Astrocyte of the cerebellum (primary cell): ENCODE data around the gene F10.

Experiments
- DNase-seq: peaks from one replicate; pipeline ENCODE4 v3.0.0-alpha.2; 2011; ENCODE audit warnings: low read depth
- H3K4me3 ChIP-seq: 2 replicates; pipeline ENCODE4 v1.5.1; 2011; ENCODE audit warnings: mild to moderate bottlenecking, low read depth, low read length, moderate library complexity
- in situ Hi-C: cut with HindIII; loops from 2 replicates; pipeline ENCODE4 v1.10.0; 2017; ENCODE audit warnings: low sequenced_read_pairs
- TF ChIP-seq, protein P1 (sequence below): IDR thresholded peaks from 2 replicates; pipeline ENCODE4 v1.5.1; 2012; ENCODE audit warnings: low read length, low read depth, moderate library complexity, mild to moderate bottlenecking; ENCODE audit errors: missing control alignments

F10 gene

DNA sequence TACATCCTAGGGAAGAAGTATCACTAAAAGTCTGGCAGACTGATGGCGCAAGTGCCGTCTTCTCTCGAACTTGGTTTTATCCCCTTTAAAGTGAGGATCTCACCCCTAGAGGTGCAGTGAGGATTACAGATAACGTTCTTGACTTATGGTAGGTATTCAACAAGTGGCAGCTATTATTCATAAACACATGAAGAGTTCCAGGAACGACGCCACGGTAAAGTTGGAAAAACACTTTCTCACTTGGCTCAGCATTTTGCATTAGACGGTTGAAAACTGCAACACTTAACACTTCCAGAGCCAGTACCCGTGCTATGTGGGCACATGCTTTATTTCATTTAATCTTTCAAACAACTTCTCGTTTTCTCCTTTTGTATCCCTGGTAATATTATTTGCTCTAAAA is 44.6 kb downstream of the F10 start:
- TF ChIP-seq, protein P1, sequence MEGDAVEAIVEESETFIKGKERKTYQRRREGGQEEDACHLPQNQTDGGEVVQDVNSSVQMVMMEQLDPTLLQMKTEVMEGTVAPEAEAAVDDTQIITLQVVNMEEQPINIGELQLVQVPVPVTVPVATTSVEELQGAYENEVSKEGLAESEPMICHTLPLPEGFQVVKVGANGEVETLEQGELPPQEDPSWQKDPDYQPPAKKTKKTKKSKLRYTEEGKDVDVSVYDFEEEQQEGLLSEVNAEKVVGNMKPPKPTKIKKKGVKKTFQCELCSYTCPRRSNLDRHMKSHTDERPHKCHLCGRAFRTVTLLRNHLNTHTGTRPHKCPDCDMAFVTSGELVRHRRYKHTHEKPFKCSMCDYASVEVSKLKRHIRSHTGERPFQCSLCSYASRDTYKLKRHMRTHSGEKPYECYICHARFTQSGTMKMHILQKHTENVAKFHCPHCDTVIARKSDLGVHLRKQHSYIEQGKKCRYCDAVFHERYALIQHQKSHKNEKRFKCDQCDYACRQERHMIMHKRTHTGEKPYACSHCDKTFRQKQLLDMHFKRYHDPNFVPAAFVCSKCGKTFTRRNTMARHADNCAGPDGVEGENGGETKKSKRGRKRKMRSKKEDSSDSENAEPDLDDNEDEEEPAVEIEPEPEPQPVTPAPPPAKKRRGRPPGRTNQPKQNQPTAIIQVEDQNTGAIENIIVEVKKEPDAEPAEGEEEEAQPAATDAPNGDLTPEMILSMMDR: no peak
- DNase-seq: no peak
- in situ Hi-C loops: no loop called here
- no peak overlapping the region for H3K4me3 ChIP-seq

DNA sequence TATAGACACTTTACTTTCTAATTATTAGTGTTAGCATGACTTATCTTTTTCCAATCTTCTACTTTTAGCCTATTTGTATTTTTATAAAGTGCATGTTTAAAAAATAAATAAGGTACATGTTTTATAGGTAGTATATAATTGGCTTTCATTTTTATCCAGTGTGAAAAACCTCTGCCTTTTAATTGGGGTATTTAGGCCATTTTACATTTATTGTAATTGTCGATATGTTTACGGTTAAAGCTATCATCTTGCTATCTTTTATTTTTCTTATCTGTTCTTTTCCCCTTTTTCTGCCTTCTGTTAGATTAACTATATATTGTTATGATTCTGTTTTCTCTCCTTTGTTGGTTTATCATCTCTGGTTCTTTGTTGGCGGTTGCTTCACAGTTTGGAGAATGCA is 45.0 kb downstream of the F10 start:
- in situ Hi-C loops: no loop called here
- TF ChIP-seq, protein P1: no peak
- no peak overlapping the region for H3K4me3 ChIP-seq
- no peak for DNase-seq

DNA sequence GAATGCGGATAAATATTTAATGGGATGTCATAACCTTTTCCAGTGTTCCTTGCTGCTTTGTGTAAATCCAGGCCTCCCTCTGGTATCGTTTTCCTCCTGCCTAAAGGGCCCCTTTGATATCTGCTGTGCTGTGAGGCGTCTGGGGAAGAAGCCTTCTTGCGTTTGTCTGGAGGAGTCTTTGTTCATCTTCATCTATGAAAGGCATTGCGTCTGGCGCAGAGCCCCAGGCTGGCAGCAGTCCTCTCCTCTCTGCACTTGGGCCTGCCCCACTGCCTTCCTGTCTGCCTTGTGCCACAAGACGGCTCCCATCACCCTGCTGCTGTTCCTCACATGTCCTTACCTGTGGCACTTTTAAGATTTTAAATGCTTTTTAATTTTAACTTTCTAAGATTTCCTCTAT is 45.6 kb downstream of the F10 start:
- no peak overlapping the region for H3K4me3 ChIP-seq
- in situ Hi-C loops: no loop called here
- no peak for DNase-seq
- TF ChIP-seq, protein P1: no peak

DNA sequence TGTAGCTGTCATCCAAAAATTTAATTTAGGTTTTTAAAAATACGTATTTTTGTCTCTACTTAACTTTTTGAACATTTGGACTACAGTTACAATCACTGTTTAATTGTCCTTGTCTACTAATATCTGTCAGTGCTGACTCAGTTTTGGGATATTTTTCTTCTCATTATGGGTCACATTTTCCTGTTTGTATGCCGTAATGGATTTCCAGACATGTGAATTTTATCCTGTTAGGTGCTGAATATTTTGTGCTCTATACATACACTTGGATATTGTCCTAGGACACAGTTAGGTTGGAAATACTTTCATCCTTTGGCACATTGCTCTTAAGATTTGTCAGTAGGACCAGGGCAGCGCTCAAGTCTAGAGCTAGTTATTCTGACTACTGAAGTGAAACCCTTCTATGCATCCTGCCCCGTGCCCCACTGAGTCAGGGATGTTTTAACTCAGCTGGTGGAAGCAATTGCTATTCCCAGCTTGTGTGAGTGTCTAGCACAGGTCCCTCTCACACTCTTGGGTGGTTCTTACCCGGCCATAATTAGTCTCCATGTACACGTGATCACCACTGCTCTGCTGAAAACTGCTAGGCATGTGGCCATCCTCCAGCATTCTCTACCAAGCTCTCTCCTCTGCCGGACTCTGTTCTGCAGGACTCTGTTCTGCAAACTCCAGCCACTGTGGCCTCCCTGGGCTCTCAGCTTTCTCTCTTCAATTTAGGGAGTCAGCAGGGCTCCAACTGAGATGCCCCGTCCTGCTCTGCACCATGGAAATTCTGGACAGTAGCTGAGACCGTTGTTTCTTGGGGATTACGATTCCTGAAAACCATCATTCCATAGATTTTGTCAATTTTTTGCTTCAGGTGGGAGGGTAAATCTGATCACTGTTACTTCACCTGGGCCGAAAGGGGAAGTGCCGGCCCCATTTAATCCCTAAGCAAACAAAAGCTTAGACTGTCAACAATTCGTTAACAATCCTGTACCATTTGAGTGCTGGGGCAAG is 47.0 kb downstream of the F10 start:
- TF ChIP-seq, protein P1: no peak

DNA sequence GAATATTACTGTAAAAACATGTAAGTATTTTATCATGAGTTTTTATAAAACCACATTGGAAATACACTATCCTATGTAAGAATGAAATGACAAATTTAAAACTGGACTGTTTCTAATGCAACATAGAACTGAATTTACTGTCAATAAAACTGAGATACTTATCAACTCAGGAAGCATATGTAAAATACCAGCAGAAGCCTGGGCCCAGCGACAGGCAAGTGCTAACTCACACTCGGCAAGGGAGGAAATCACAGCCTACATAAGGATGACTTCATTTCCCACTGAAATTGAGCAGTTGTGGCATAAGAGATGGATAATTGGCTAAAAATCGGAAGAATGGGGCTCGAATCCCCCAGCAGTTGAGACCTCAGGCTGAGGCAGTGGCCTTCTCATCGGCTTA is 47.9 kb downstream of the F10 start:
- in situ Hi-C loops: no loop called here
- no peak for DNase-seq
- TF ChIP-seq, protein P1: no peak
- H3K4me3 ChIP-seq: no peak overlapping the region

More for the DNA sequence above, 47.0 kb downstream of the F10 start:
- no peak for DNase-seq
- H3K4me3 ChIP-seq: no peak overlapping the region
- in situ Hi-C loops: no loop called here

DNA sequence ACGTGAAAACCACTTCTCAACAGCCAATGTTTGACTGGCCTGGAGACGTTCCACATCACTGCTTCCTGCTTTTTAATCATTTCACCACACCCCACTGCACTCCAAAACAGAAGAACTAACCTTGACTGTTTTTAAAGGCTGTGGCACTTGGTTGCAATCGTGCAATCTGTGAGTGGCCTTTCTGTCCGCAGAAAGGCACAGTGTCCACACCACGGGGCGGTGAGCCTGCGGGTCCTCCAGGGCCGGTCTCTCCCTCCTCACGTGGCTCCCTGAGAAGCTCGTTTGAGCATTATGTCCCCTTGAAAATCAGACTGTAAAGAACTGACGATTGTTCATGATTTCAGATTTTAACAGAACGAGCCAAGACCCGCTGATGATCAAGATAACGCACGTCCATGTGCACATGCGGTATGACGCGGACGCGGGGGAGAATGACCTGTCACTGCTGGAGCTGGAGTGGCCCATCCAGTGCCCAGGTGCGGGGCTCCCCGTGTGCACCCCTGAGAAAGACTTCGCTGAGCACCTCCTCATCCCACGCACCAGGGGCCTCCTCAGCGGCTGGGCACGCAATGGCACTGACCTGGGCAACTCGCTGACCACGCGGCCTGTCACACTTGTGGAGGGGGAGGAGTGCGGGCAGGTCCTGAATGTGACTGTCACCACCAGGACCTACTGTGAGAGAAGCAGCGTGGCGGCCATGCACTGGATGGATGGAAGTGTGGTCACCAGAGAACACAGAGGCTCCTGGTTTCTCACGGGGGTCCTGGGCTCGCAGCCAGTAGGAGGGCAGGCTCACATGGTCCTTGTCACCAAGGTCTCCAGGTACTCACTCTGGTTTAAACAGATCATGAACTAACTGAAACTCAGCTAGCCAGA is 48.9 kb downstream of the F10 start:
- no peak overlapping the region for H3K4me3 ChIP-seq
- in situ Hi-C loops: no loop called here
- TF ChIP-seq, protein P1: no peak
- no peak for DNase-seq
